MCF 10A (cell line): ENCODE measurements around the gene NAA16. TPM values are rescaled to one million over a fixed set of nuclear protein-coding genes. Genes with fewer than 3 reads are reported as not detected.
A peak's percentile ranks its signal among the peaks of the same experiment; 100 is the strongest.

ENCODE experiments used
- BruUV-seq: library from RNA; stranded (reverse); fragments of 400-500 nt; replicated peaks from 2 replicates; lab custom pipeline; 2021; lab: Mats Ljungman, UMichigan
- CTCF ChIA-PET: fragments of 300-600 bp; sonication (Branson Sonifier 250); formaldehyde crosslinking; extraction: SDS; loops from one replicate; lab custom pipeline; 2021; ENCODE audit warnings: antibody characterized with exemption, inconsistent platforms; lab: Yijun Ruan, JAX
- POLR2A ChIA-PET: fragments of 300-600, 350-650 bp; sonication (Branson Sonifier 250); formaldehyde crosslinking; extraction: SDS; loops from one replicate; lab custom pipeline; 2020; ENCODE audit warnings: antibody characterized with exemption, inconsistent platforms; lab: Yijun Ruan, JAX
- DNase-seq: peaks from one replicate; pipeline ENCODE4 v3.0.0-alpha.2; 2018; ENCODE audit not compliant: unreplicated experiment
- H3K27ac Mint-ChIP-seq: one replicate; pipeline ENCODE4 v1.8.0; 2022; ENCODE audit warnings: mild to moderate bottlenecking, low read depth, mixed read lengths; ENCODE audit not compliant: unreplicated experiment
- H3K27me3 Mint-ChIP-seq: one replicate; pipeline ENCODE4 v1.8.0; 2022; ENCODE audit warnings: mixed read lengths; ENCODE audit not compliant: insufficient read depth, unreplicated experiment
- H3K36me3 Mint-ChIP-seq: one replicate; pipeline ENCODE4 v1.8.0; 2022; ENCODE audit warnings: mild to moderate bottlenecking, moderate library complexity, mixed read lengths; ENCODE audit not compliant: insufficient read depth, unreplicated experiment
- H3K4me1 Mint-ChIP-seq: one replicate; pipeline ENCODE4 v1.8.0; 2022; ENCODE audit warnings: mixed read lengths; ENCODE audit not compliant: insufficient read depth, unreplicated experiment
- H3K4me3 Mint-ChIP-seq: one replicate; pipeline ENCODE4 v1.8.0; 2022; ENCODE audit warnings: mild to moderate bottlenecking, moderate library complexity, mixed read lengths; ENCODE audit not compliant: unreplicated experiment
- H3K9me3 Mint-ChIP-seq: one replicate; pipeline ENCODE4 v1.8.0; 2022; ENCODE audit warnings: mixed read lengths; ENCODE audit not compliant: unreplicated experiment
- CTCF ChIP-seq: fragments of 200-600 bp; IDR thresholded peaks from one replicate; pipeline ENCODE4 v1.8.0; 2022; ENCODE audit warnings: antibody characterized with exemption, mild to moderate bottlenecking; ENCODE audit not compliant: unreplicated experiment
- intact Hi-C: fragments of 100-400 bp; cut with micrococcal nuclease; formaldehyde crosslinking; loops from 2 replicates; pipeline ENCODE4 v1.14.1; 2022
- total RNA-seq: library from RNA; stranded (reverse); gene quantifications from 2 replicates; pipeline ENCODE4 v1.2.3, GENCODE V29; 2022

NAA16 gene
- total RNA-seq, 1 experiment from 2014 or later: 13.8 TPM

GRCh38 chr13:41268764-41269163, 42.3 kb upstream of the NAA16 start:
- H3K27me3 Mint-ChIP-seq: no peaks in the 10 kb centered on the region
- no peak for TF ChIP-seq CTCF
- no peaks in the 10 kb centered on the region for H3K4me1 Mint-ChIP-seq
- no peaks in the 10 kb centered on the region for H3K36me3 Mint-ChIP-seq
- H3K9me3 Mint-ChIP-seq: no peaks in the 10 kb centered on the region
- intact Hi-C loops: no loop called here
- DNase-seq: peak; percentile 61
- H3K27ac Mint-ChIP-seq: no peak overlapping the region
- no peak overlapping the region for H3K4me3 Mint-ChIP-seq
- BruUV-seq: no TSS peak
- CTCF ChIA-PET: interaction anchor here (0.7 to 0.8 kb wide), 4 partner anchors 24 to 845 kb away, joined by 3 to 6 read pairs (median 4); no protein-coding TSS in a partner anchor
- POLR2A ChIA-PET: no interaction called here

- ChIA-PET CTCF (no interaction called here), POLR2A (interaction anchor here (1.8 kb wide), 1 partner anchor 8 kb away, joined by 5 read pairs; the partner anchor contains the start of gene MTRF1)
- no peaks in the 10 kb centered on the region for H3K36me3 Mint-ChIP-seq
- TF ChIP-seq CTCF: no peak
- no TSS peak for BruUV-seq
- intact Hi-C loops: no loop called here
- H3K4me3 Mint-ChIP-seq: no peak overlapping the region
- no peaks in the 10 kb centered on the region for H3K4me1 Mint-ChIP-seq
- no peaks in the 10 kb centered on the region for H3K9me3 Mint-ChIP-seq
- H3K27ac Mint-ChIP-seq: no peak overlapping the region
- DNase-seq: no peak
- H3K27me3 Mint-ChIP-seq: no peaks in the 10 kb centered on the region
Observed at GRCh38 chr13:41271456-41272285, 39.4 kb upstream of the NAA16 start.

GRCh38 chr13:41273831-41274441, 37.1 kb upstream of the NAA16 start:
- Mint-ChIP-seq H3K4me3 (no peak overlapping the region), H3K9me3 (no peaks in the 10 kb centered on the region), H3K36me3 (no peaks in the 10 kb centered on the region), H3K27ac (no peak overlapping the region), H3K27me3 (no peaks in the 10 kb centered on the region), H3K4me1 (no peaks in the 10 kb centered on the region)
- BruUV-seq: no TSS peak
- DNase-seq: no peak
- intact Hi-C loops: no loop called here
- CTCF ChIA-PET: interaction anchor here (0.6 to 1.0 kb wide), 4 partner anchors 9 to 64 kb away, joined by 3 read pairs; no protein-coding TSS in a partner anchor
- POLR2A ChIA-PET: interaction anchor here (0.7 kb wide), 1 partner anchor 213 kb away, joined by 3 read pairs; the partner anchor contains the start of gene WBP4
- no peak for TF ChIP-seq CTCF

- Mint-ChIP-seq H3K27me3 (no peaks in the 10 kb centered on the region), H3K27ac (no peak overlapping the region), H3K36me3 (no peaks in the 10 kb centered on the region), H3K4me1 (no peaks in the 10 kb centered on the region), H3K9me3 (no peaks in the 10 kb centered on the region), H3K4me3 (no peak overlapping the region)
- CTCF ChIA-PET: interaction anchor here (0.6 to 0.7 kb wide), 2 partner anchors 152 to 303 kb away, joined by 3 read pairs; no protein-coding TSS in a partner anchor
- no peak for DNase-seq
- intact Hi-C loops: no loop called here
- POLR2A ChIA-PET: no interaction called here
- BruUV-seq: no TSS peak
- no peak for TF ChIP-seq CTCF
Observed at GRCh38 chr13:41274881-41275280, 36.2 kb upstream of the NAA16 start.
